Stimulated activated naive B cell treated with anti-CD40 and anti-IgM and Interleukin-4, amounts not matched to agents 10 μg/mL and 1 μg/mL and 100 μg/mL, for 72 hours (primary cell): ENCODE measurements around the gene DALRD3.
A peak's percentile ranks its signal among the peaks of the same experiment; 100 is the strongest.

ENCODE experiments used
- ATAC-seq, 2 donors: fragments of 150-1000 bp; cut with Tn5 transposase; replicated peaks; 2 replicates each; pipeline ENCODE4 v1.10.0; 2021; ENCODE audit warnings: moderate library complexity in 1 of 2
- DNase-seq: peaks from one replicate; pipeline ENCODE4 v3.0.0; 2021
- H3K27ac Mint-ChIP-seq: one replicate; pipeline ENCODE4 v1.8.0; 2022; ENCODE audit warnings: mild to moderate bottlenecking, mixed read lengths
- H3K27me3 Mint-ChIP-seq, 2 donors: one replicate each; pipeline ENCODE4 v1.8.0; 2022; ENCODE audit warnings: mixed read lengths in 2 of 2
- H3K36me3 Mint-ChIP-seq, 2 donors: one replicate each; pipeline ENCODE4 v1.8.0; 2022; ENCODE audit warnings: mixed read lengths in 2 of 2, mild to moderate bottlenecking in 1 of 2
- H3K4me1 Mint-ChIP-seq, 2 donors: one replicate each; pipeline ENCODE4 v1.8.0; 2022; ENCODE audit warnings: mixed read lengths in 2 of 2, mild to moderate bottlenecking in 1 of 2
- H3K4me3 Mint-ChIP-seq, 2 donors: one replicate each; pipeline ENCODE4 v1.8.0; 2022; ENCODE audit warnings: mild to moderate bottlenecking in 2 of 2, mixed read lengths in 2 of 2, moderate library complexity in 1 of 2
- H3K9me3 Mint-ChIP-seq, 2 donors: one replicate each; pipeline ENCODE4 v1.8.0; 2022; ENCODE audit warnings: mixed read lengths in 2 of 2, mild to moderate bottlenecking in 1 of 2

The DALRD3 gene

GRCh38 chr3:49026536-49026935 lies 8.2 kb upstream of the DALRD3 start:
- H3K4me1 Mint-ChIP-seq: peaks cover 56 to 81% of the 10 kb centered on the region in 2 donors
- no peaks in the 10 kb centered on the region for H3K27me3 Mint-ChIP-seq
- peaks cover 73 to 80% of the 10 kb centered on the region in 2 donors for H3K36me3 Mint-ChIP-seq
- no peaks in the 10 kb centered on the region for H3K9me3 Mint-ChIP-seq
- peak overlapping the region; percentile 94 for H3K27ac Mint-ChIP-seq
- ATAC-seq (no peak), DNase-seq (no peak)
- peak overlapping the region; percentile 62 to 91 for H3K4me3 Mint-ChIP-seq

GRCh38 chr3:49025793-49026520 lies 7.6 kb upstream of the DALRD3 start:
- peak overlapping the region; percentile 94 for H3K27ac Mint-ChIP-seq
- no peaks in the 10 kb centered on the region for H3K9me3 Mint-ChIP-seq
- peaks cover 56 to 86% of the 10 kb centered on the region in 2 donors for H3K4me1 Mint-ChIP-seq
- ATAC-seq: no peak
- H3K4me3 Mint-ChIP-seq: peak overlapping the region; percentile 62 to 91
- H3K36me3 Mint-ChIP-seq: peaks cover 71 to 79% of the 10 kb centered on the region in 2 donors
- no peaks in the 10 kb centered on the region for H3K27me3 Mint-ChIP-seq
- no peak for DNase-seq

GRCh38 chr3:49025005-49025792 lies 6.8 kb upstream of the DALRD3 start:
- peak overlapping the region; percentile 62 to 91 for H3K4me3 Mint-ChIP-seq
- peaks cover 73 to 78% of the 10 kb centered on the region in 2 donors for H3K36me3 Mint-ChIP-seq
- H3K27me3 Mint-ChIP-seq: no peaks in the 10 kb centered on the region
- ATAC-seq (peak; percentile 23 to 35), DNase-seq (peak; percentile 78)
- H3K4me1 Mint-ChIP-seq: peaks cover 56 to 90% of the 10 kb centered on the region in 2 donors
- no peaks in the 10 kb centered on the region for H3K9me3 Mint-ChIP-seq
- peak overlapping the region; percentile 94 for H3K27ac Mint-ChIP-seq

- H3K27me3 Mint-ChIP-seq: no peaks in the 10 kb centered on the region
- H3K27ac Mint-ChIP-seq: peak overlapping the region; percentile 99
- peak overlapping the region; percentile 91 to 95 for H3K4me3 Mint-ChIP-seq
- no peak for ATAC-seq
- H3K4me1 Mint-ChIP-seq: peaks cover 55 to 86% of the 10 kb centered on the region in 2 donors
- H3K9me3 Mint-ChIP-seq: no peaks in the 10 kb centered on the region
- no peak for DNase-seq
- H3K36me3 Mint-ChIP-seq: peaks cover 76 to 80% of the 10 kb centered on the region in 2 donors
Measured at GRCh38 chr3:49024449-49024848, 6.1 kb upstream of the DALRD3 start.

GRCh38 chr3:49023775-49024174 lies 5.4 kb upstream of the DALRD3 start:
- Mint-ChIP-seq H3K27ac (peak overlapping the region; percentile 99), H3K4me1 (peaks cover 53 to 86% of the 10 kb centered on the region in 2 donors), H3K4me3 (peak overlapping the region; percentile 91 to 95), H3K27me3 (no peaks in the 10 kb centered on the region), H3K36me3 (peaks cover 69 to 73% of the 10 kb centered on the region in 2 donors), H3K9me3 (no peaks in the 10 kb centered on the region)
- DNase-seq: no peak
- no peak for ATAC-seq

- peaks cover 47 to 80% of the 10 kb centered on the region in 2 donors for H3K4me1 Mint-ChIP-seq
- peak overlapping the region; percentile 91 to 95 for H3K4me3 Mint-ChIP-seq
- H3K9me3 Mint-ChIP-seq: no peaks in the 10 kb centered on the region
- no peaks in the 10 kb centered on the region for H3K27me3 Mint-ChIP-seq
- peaks cover 62% of the 10 kb centered on the region in 2 donors for H3K36me3 Mint-ChIP-seq
- DNase-seq: no peak
- peak overlapping the region; percentile 99 for H3K27ac Mint-ChIP-seq
- ATAC-seq: no peak
Measured at GRCh38 chr3:49022688-49023171, 4.3 kb upstream of the DALRD3 start.

- peak; percentile 66 to 68 for ATAC-seq
- peak within 1 kb of the TSS; percentile 91 to 95 for H3K4me3 Mint-ChIP-seq
- H3K9me3 Mint-ChIP-seq: no peaks in the 10 kb centered on the region
- peaks cover 45 to 80% of the 10 kb centered on the region in 2 donors for H3K4me1 Mint-ChIP-seq
- peak; percentile 98 for DNase-seq
- peaks cover 57 to 61% of the 10 kb centered on the region in 2 donors for H3K36me3 Mint-ChIP-seq
- peak within 1 kb of the TSS; percentile 99 for H3K27ac Mint-ChIP-seq
- H3K27me3 Mint-ChIP-seq: no peaks in the 10 kb centered on the region
Measured at GRCh38 chr3:49021813-49022687, 3.7 kb upstream of the DALRD3 start, which contains the start of gene NDUFAF3. Gene NDUFAF3, plus strand, starts transcription at chr3:49022121. Its CDS starts 24 bp downstream, at chr3:49022145.

GRCh38 chr3:49021213-49021812 lies 2.9 kb upstream of the DALRD3 start:
- no peaks in the 10 kb centered on the region for H3K27me3 Mint-ChIP-seq
- peak; percentile 98 for DNase-seq
- H3K4me3 Mint-ChIP-seq: peak overlapping the region; percentile 91 to 95
- H3K27ac Mint-ChIP-seq: peak overlapping the region; percentile 99
- peak; percentile 53 to 62 for ATAC-seq
- H3K4me1 Mint-ChIP-seq: peaks cover 38 to 78% of the 10 kb centered on the region in 2 donors
- no peaks in the 10 kb centered on the region for H3K9me3 Mint-ChIP-seq
- H3K36me3 Mint-ChIP-seq: peaks cover 53 to 58% of the 10 kb centered on the region in 2 donors

GRCh38 chr3:49020330-49021212 lies 2.2 kb upstream of the DALRD3 start:
- H3K36me3 Mint-ChIP-seq: peaks cover 52 to 53% of the 10 kb centered on the region in 2 donors
- peaks cover 32 to 70% of the 10 kb centered on the region in 2 donors for H3K4me1 Mint-ChIP-seq
- ATAC-seq (peak; percentile 4 to 10), DNase-seq (peak; percentile 69)
- H3K4me3 Mint-ChIP-seq: peak overlapping the region; percentile 91 to 95
- H3K9me3 Mint-ChIP-seq: no peaks in the 10 kb centered on the region
- no peaks in the 10 kb centered on the region for H3K27me3 Mint-ChIP-seq
- peak overlapping the region; percentile 99 for H3K27ac Mint-ChIP-seq

- DNase-seq (no peak), ATAC-seq (no peak)
- Mint-ChIP-seq H3K9me3 (no peaks in the 10 kb centered on the region), H3K27ac (peak overlapping the region; percentile 99), H3K36me3 (peaks cover 52% of the 10 kb centered on the region in 2 donors), H3K27me3 (no peaks in the 10 kb centered on the region), H3K4me1 (peaks cover 29 to 64% of the 10 kb centered on the region in 2 donors), H3K4me3 (peak overlapping the region; percentile 91 to 95)
Measured at GRCh38 chr3:49019941-49020329, 1.6 kb upstream of the DALRD3 start.

GRCh38 chr3:49018707-49019006 lies 277 bp upstream of the DALRD3 start:
- H3K4me3 Mint-ChIP-seq: peak overlapping the region; percentile 91 to 95
- no peaks in the 10 kb centered on the region for H3K9me3 Mint-ChIP-seq
- H3K4me1 Mint-ChIP-seq: peaks cover 26 to 56% of the 10 kb centered on the region in 2 donors
- ATAC-seq: no peak
- DNase-seq: no peak
- peaks cover 47 to 48% of the 10 kb centered on the region in 2 donors for H3K36me3 Mint-ChIP-seq
- H3K27ac Mint-ChIP-seq: peak overlapping the region; percentile 99
- H3K27me3 Mint-ChIP-seq: no peaks in the 10 kb centered on the region

GRCh38 chr3:49017229-49017970 lies 980 bp downstream of the DALRD3 start:
- Mint-ChIP-seq H3K27ac (peak overlapping the region; percentile 99), H3K36me3 (peaks cover 40 to 41% of the 10 kb centered on the region in 2 donors), H3K4me3 (peak overlapping the region; percentile 91 to 95), H3K4me1 (peaks cover 30 to 50% of the 10 kb centered on the region in 2 donors), H3K9me3 (no peaks in the 10 kb centered on the region), H3K27me3 (no peaks in the 10 kb centered on the region)
- ATAC-seq: no peak
- no peak for DNase-seq
